BLaER1 (cell line): ENCODE results near the gene ZNF236.

ENCODE experiments used
- H3K27ac ChIP-seq: shearing (Covaris generic); formaldehyde crosslinking; 2 replicates; pipeline ENCODE4 v1.8.1; 2022
- H3K27me3 ChIP-seq: shearing (Covaris generic); formaldehyde crosslinking; 2 replicates; pipeline ENCODE4 v1.8.1; 2022
- H3K36me3 ChIP-seq: shearing (Covaris generic); formaldehyde crosslinking; 2 replicates; pipeline ENCODE4 v1.8.1; 2022
- H3K4me1 ChIP-seq: shearing (Covaris generic); formaldehyde crosslinking; 2 replicates; pipeline ENCODE4 v1.8.1; 2022
- H3K4me2 ChIP-seq: shearing (Covaris generic); formaldehyde crosslinking; 2 replicates; pipeline ENCODE4 v1.8.1; 2022
- H3K4me3 ChIP-seq: shearing (Covaris generic); formaldehyde crosslinking; 2 replicates; pipeline ENCODE4 v1.8.1; 2022
- H3K9ac ChIP-seq: shearing (Covaris generic); formaldehyde crosslinking; 2 replicates; pipeline ENCODE4 v1.8.1; 2022
- H3K9me3 ChIP-seq: shearing (Covaris generic); formaldehyde crosslinking; 2 replicates; pipeline ENCODE4 v1.8.1; 2022
- H4K20me1 ChIP-seq: shearing (Covaris generic); formaldehyde crosslinking; 2 replicates; pipeline ENCODE4 v1.8.1; 2022
- Cebpa-rat ChIP-seq: shearing (Covaris generic); IDR thresholded peaks from 2 replicates; pipeline ENCODE4 v1.8.1; 2022

ZNF236 gene

GRCh38 chr18:76835380-76835779 is 13.0 kb downstream of the ZNF236 start:
- peaks cover 25% of the 10 kb centered on the region; the same call in 1 of the 2 replicates for H4K20me1 ChIP-seq
- peaks cover 5% of the 10 kb centered on the region for H3K9me3 ChIP-seq
- H3K36me3 ChIP-seq = no peaks in the 10 kb centered on the region
- H3K4me3 ChIP-seq = no peak overlapping the region
- no peak overlapping the region for H3K9ac ChIP-seq
- H3K27me3 ChIP-seq = no peaks in the 10 kb centered on the region
- H3K27ac ChIP-seq = no peak overlapping the region
- H3K4me1 ChIP-seq = no peaks in the 10 kb centered on the region
- no peak overlapping the region for H3K4me2 ChIP-seq
- no peak for TF ChIP-seq Cebpa-rat

GRCh38 chr18:76837071-76837470 is 14.7 kb downstream of the ZNF236 start:
- H3K4me1 ChIP-seq = no peaks in the 10 kb centered on the region
- H3K36me3 ChIP-seq = no peaks in the 10 kb centered on the region
- H3K4me3 ChIP-seq = no peak overlapping the region
- no peak for TF ChIP-seq Cebpa-rat
- peaks cover 25% of the 10 kb centered on the region; the same call in 1 of the 2 replicates for H4K20me1 ChIP-seq
- H3K4me2 ChIP-seq = no peak overlapping the region
- no peak overlapping the region for H3K9ac ChIP-seq
- peaks cover 3% of the 10 kb centered on the region for H3K9me3 ChIP-seq
- no peak overlapping the region for H3K27ac ChIP-seq
- no peaks in the 10 kb centered on the region for H3K27me3 ChIP-seq

- H3K27ac ChIP-seq = no peak overlapping the region
- H3K4me2 ChIP-seq = no peak overlapping the region
- H3K36me3 ChIP-seq = no peaks in the 10 kb centered on the region
- H3K9ac ChIP-seq = no peak overlapping the region
- no peaks in the 10 kb centered on the region for H3K4me1 ChIP-seq
- no peak overlapping the region for H3K4me3 ChIP-seq
- H3K9me3 ChIP-seq = no peaks in the 10 kb centered on the region
- no peaks in the 10 kb centered on the region for H3K27me3 ChIP-seq
- TF ChIP-seq Cebpa-rat = no peak
- H4K20me1 ChIP-seq = peaks cover 25% of the 10 kb centered on the region; the same call in 1 of the 2 replicates
Observed at GRCh38 chr18:76838182-76838581, 15.8 kb downstream of the ZNF236 start.

GRCh38 chr18:76839086-76839794 is 16.9 kb downstream of the ZNF236 start:
- no peaks in the 10 kb centered on the region for H3K4me1 ChIP-seq
- H3K27ac ChIP-seq = no peak overlapping the region
- no peaks in the 10 kb centered on the region for H3K9me3 ChIP-seq
- H3K27me3 ChIP-seq = no peaks in the 10 kb centered on the region
- TF ChIP-seq Cebpa-rat = no peak
- H4K20me1 ChIP-seq = peaks cover 31% of the 10 kb centered on the region
- H3K4me3 ChIP-seq = no peak overlapping the region
- H3K36me3 ChIP-seq = no peaks in the 10 kb centered on the region
- no peak overlapping the region for H3K9ac ChIP-seq
- H3K4me2 ChIP-seq = no peak overlapping the region

- no peak for TF ChIP-seq Cebpa-rat
- peaks cover 44% of the 10 kb centered on the region for H4K20me1 ChIP-seq
- H3K4me2 ChIP-seq = no peak overlapping the region
Observed at GRCh38 chr18:76842837-76843530, 20.6 kb downstream of the ZNF236 start.

GRCh38 chr18:76844144-76844543 is 21.8 kb downstream of the ZNF236 start:
- H3K36me3 ChIP-seq = no peaks in the 10 kb centered on the region
- no peaks in the 10 kb centered on the region for H3K9me3 ChIP-seq
- H3K27me3 ChIP-seq = no peaks in the 10 kb centered on the region
- no peak for TF ChIP-seq Cebpa-rat
- no peak overlapping the region for H3K4me2 ChIP-seq
- no peak overlapping the region for H3K27ac ChIP-seq
- no peaks in the 10 kb centered on the region for H3K4me1 ChIP-seq
- H4K20me1 ChIP-seq = peaks cover 33% of the 10 kb centered on the region
- no peak overlapping the region for H3K4me3 ChIP-seq
- H3K9ac ChIP-seq = no peak overlapping the region

More at GRCh38 chr18:76842837-76843530, 20.6 kb downstream of the ZNF236 start:
- H3K36me3 ChIP-seq = no peaks in the 10 kb centered on the region
- no peaks in the 10 kb centered on the region for H3K27me3 ChIP-seq
- H3K9me3 ChIP-seq = no peaks in the 10 kb centered on the region
- no peak overlapping the region for H3K9ac ChIP-seq
- no peaks in the 10 kb centered on the region for H3K4me1 ChIP-seq
- no peak overlapping the region for H3K4me3 ChIP-seq
- no peak overlapping the region for H3K27ac ChIP-seq

GRCh38 chr18:76844742-76845477 is 22.6 kb downstream of the ZNF236 start:
- Histone ChIP-seq H3K4me1 (no peaks in the 10 kb centered on the region), H3K9ac (no peak overlapping the region), H3K27ac (no peak overlapping the region), H4K20me1 (peaks cover 32% of the 10 kb centered on the region), H3K27me3 (no peaks in the 10 kb centered on the region), H3K36me3 (no peaks in the 10 kb centered on the region), H3K9me3 (no peaks in the 10 kb centered on the region), H3K4me3 (no peak overlapping the region), H3K4me2 (no peak overlapping the region)
- TF ChIP-seq Cebpa-rat = no peak

GRCh38 chr18:76846217-76846616 is 23.9 kb downstream of the ZNF236 start:
- H3K4me2 ChIP-seq = no peak overlapping the region
- no peaks in the 10 kb centered on the region for H3K27me3 ChIP-seq
- H3K9ac ChIP-seq = no peak overlapping the region
- peaks cover 5% of the 10 kb centered on the region; the same call in 1 of the 2 replicates for H3K36me3 ChIP-seq
- no peaks in the 10 kb centered on the region for H3K9me3 ChIP-seq
- no peak overlapping the region for H3K4me3 ChIP-seq
- H4K20me1 ChIP-seq = peaks cover 32% of the 10 kb centered on the region
- TF ChIP-seq Cebpa-rat = no peak
- no peaks in the 10 kb centered on the region for H3K4me1 ChIP-seq
- no peak overlapping the region for H3K27ac ChIP-seq

- no peak overlapping the region for H3K27ac ChIP-seq
- no peaks in the 10 kb centered on the region for H3K9me3 ChIP-seq
- H3K4me1 ChIP-seq = no peaks in the 10 kb centered on the region
- H3K4me2 ChIP-seq = no peak overlapping the region
- no peaks in the 10 kb centered on the region for H3K27me3 ChIP-seq
- H3K36me3 ChIP-seq = peaks cover 22% of the 10 kb centered on the region
- H3K4me3 ChIP-seq = no peak overlapping the region
- no peak overlapping the region for H3K9ac ChIP-seq
- TF ChIP-seq Cebpa-rat = no peak
- H4K20me1 ChIP-seq = peaks cover 32% of the 10 kb centered on the region
Observed at GRCh38 chr18:76847916-76848315, 25.6 kb downstream of the ZNF236 start.

- Histone ChIP-seq H3K27me3 (no peaks in the 10 kb centered on the region), H3K4me3 (no peak overlapping the region), H3K36me3 (peaks cover 37% of the 10 kb centered on the region), H3K4me1 (no peaks in the 10 kb centered on the region), H3K9ac (no peak overlapping the region), H3K27ac (no peak overlapping the region), H4K20me1 (peaks cover 21% of the 10 kb centered on the region; the same call in 1 of the 2 replicates), H3K9me3 (no peaks in the 10 kb centered on the region), H3K4me2 (no peak overlapping the region)
- TF ChIP-seq Cebpa-rat = no peak
Observed at GRCh38 chr18:76850112-76850511, 27.8 kb downstream of the ZNF236 start.
